GM19099 (cell line): ENCODE results near the gene CFAP157.

ENCODE experiments used
- POLR2A ChIP-seq: IDR thresholded peaks from 3 replicates; pipeline ENCODE4 v1.6.1; 2011; ENCODE audit warnings: low read depth; ENCODE audit not compliant: insufficient read length; ENCODE audit errors: extremely low read depth

Gene CFAP157

GRCh38 chr9:127720031-127720864, 13.5 kb downstream of the CFAP157 start:
- no peak for TF ChIP-seq POLR2A

- no peak for TF ChIP-seq POLR2A
These were observed 14.1 kb downstream of the CFAP157 start for GRCh38 chr9:127720865-127721227.

DNA sequence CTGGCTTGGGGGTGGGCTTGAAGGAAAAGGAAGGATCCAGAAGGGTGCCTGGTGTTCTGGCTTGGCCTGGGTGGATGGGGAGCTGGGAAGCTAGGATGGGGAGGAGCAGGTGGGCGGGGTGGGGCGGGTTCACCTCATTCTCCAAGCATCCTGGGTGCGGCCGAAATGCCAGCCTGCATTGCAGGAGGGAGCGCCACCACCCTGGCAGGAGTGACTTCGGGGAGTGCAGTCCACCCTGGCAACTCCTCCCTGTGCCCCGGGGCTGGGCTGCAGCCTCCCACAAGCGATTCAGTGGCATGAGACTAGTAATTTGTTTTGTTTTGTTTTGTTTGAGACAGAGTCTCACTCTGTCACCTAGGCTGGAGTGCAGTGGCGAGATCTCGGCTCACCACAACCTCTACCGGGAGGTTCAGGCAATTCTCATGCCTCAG, 14.6 kb downstream of the CFAP157 start:
- TF ChIP-seq POLR2A: no peak

DNA sequence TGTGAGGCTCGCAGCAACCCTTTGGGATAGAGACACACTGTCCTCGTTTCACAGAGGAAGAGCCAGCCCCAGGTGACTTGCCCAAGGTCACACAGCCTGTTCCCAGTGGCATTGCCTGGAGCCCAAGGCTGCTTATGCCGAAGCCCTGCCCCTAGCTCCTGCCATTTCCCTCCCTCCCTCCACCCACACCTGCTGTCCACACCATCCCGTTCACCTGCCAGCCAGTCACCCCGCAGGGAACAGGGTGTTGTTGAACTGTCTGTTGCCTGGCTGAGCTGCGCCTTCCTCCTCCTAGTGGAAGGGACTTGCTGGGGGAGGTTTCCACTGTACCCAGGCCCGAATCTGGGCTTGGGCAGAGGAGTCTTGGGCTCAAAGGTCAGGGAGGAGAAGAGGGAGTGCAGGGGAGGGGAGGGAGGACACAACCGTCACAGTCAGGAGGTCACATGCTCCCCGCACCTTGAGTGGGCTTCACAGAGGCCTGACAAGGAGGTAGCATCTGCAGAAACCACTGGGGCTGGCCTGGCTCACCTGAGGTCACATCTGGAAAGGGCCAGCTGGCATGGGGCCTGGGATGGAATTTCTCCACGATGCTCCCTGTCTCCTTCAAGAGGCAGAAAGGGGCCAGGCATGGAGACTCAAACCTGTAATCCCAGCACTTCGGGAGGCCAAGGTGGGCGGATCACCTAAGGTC, 15.4 kb downstream of the CFAP157 start:
- TF ChIP-seq POLR2A: no peak

DNA sequence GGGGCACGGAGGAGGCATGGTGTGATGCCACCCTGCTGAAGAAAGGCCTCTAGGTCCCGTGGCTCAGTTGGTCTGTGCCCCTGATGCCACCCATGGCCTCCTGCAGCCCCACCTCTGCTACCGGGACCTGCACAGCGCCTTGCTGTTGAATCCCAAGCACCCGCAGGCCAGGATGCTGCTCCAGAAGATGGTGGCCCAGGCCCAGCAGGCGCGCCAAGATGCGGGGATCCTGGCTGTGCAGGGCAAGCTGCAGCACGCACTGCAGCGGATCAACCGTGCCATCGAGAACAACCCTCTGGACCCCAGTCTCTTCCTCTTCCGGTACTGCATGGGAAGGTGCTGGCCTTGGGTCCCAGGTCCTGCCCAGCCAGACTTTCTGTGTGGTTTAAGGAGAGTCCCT, 16.2 kb downstream of the CFAP157 start:
- TF ChIP-seq POLR2A: no peak

DNA sequence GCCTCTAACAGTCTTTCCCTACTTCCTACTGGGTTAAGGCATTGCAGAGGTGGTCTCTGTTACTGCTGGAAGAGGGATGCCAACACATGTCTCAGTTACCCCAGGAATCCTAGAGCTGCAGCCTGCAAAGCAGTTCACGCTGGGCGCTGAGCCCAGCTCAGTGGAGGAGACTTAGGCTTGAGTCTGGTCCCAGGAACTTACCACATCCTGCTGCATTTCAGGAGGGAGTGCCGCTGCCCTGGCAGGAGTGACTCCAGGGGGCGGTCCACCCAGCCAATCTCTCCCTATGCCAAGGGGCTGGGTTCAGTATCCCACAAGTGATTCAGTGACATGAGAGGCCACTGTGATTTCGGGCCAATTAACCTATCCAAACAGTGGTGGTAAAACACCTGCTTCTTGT, 16.7 kb downstream of the CFAP157 start:
- TF ChIP-seq POLR2A: no peak

DNA sequence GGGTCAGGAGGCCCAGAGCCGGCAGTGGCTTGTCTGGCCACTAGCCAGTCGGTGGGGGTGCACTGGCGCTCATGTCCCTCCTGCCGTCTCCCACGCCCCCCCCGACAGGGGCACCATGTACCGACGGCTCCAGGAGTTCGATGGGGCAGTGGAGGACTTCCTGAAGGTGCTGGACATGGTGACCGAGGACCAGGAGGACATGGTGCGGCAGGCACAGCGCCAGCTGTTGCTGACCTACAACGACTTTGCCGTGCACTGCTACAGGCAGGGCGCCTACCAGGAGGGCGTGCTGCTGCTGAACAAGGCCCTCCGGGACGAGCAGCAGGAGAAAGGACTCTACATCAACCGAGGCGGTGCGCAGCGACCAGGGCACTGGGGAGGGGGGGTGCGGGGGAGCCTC, 17.2 kb downstream of the CFAP157 start:
- TF ChIP-seq POLR2A: no peak

- TF ChIP-seq POLR2A: no peak
These were observed 20.1 kb downstream of the CFAP157 start for GRCh38 chr9:127726871-127727270.

DNA sequence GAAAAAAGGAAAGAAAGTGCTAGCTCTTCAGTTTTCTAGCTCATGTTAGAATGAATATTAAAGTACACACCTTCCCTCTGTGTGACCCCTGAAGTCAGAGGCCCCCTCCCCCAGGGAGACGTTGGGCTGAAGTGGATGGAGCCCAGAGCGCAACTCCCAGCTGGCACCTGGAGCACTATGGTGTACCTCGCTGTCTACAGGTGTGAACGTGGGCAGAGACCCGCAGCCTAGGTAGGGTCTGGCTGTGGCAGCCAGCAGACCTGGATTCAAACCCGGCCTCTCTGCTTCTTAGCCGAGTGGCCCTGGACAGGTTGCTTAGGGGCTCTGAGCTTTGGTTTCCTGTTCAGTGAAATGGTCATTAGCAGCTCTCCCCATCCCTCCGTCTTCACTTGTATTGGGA, 22.0 kb downstream of the CFAP157 start:
- no peak for TF ChIP-seq POLR2A

- TF ChIP-seq POLR2A: no peak
These were observed 22.9 kb downstream of the CFAP157 start for GRCh38 chr9:127729522-127730256.

DNA sequence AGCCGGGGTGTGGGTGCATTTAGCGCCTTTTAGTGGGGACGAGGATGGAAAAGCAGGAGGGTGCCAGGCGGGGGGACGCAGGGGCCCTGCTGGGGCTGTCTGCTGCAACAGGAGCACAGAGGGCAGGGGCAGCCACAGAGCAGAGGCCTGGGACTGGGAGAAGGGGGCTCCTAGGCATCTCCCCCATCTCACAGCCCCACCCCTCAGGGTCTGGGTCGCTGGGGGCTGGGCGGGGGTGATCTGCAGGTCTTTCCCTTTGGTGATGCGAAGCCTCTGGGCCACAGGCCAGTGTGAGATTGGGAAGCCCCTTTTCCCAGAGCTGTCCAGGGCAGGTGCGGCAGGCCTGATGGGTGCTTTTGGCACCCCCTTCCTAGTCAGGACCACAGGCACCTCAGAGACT, 23.5 kb downstream of the CFAP157 start:
- no peak for TF ChIP-seq POLR2A

DNA sequence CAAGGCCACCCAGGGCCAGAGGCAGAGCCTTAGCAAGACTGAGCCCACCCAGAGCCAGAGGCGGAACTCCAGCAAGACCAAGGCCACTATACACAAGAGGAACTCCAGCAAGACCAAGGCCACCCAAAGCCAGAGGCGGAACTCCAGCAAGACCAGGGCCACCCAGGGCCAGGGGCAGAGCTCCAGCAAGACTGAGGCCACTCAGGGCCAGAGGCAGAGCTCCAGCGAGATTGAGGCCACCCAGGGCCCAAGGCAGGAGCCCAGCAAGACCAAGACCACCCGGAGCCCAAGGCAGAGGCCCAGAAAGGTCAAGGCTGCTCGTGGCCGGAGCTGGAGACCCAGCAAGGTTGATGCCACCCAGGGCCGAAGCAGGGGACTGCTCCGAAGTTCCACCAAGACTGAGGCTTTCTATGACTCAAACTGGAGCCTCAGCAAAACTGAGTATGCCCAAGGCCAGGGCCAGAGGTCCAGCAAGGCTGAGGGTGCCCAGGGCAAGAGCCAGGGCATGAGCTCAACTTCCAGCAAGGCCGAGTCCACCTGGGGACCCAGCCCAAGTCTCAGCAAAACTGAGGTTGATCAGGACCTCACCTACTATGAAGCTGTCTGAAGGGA, 24.1 kb downstream of the CFAP157 start:
- no peak for TF ChIP-seq POLR2A

GRCh38 chr9:127731938-127732337, 25.1 kb downstream of the CFAP157 start:
- TF ChIP-seq POLR2A: no peak

DNA sequence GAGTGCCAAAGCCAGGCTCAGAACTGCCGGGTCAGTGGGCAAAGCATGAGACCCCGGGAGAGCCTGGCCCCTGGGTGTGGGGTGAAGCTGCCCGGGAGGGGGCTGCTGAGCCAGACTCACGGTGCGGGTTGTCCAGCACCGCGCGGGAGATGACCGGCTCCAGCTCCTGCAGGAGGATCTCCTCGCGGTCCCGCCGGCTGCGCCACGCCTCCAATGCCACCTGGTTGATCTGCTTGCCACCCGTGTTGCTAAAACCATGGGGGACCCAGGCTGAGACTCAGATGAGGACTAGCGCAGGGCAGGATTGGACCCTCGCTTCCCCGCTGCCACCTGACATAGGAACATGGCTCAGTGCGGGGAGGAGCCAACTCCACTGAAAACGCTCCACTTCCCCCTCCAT, 25.7 kb downstream of the CFAP157 start:
- TF ChIP-seq POLR2A: no peak

GRCh38 chr9:127733614-127734013, 26.8 kb downstream of the CFAP157 start:
- no peak for TF ChIP-seq POLR2A

DNA sequence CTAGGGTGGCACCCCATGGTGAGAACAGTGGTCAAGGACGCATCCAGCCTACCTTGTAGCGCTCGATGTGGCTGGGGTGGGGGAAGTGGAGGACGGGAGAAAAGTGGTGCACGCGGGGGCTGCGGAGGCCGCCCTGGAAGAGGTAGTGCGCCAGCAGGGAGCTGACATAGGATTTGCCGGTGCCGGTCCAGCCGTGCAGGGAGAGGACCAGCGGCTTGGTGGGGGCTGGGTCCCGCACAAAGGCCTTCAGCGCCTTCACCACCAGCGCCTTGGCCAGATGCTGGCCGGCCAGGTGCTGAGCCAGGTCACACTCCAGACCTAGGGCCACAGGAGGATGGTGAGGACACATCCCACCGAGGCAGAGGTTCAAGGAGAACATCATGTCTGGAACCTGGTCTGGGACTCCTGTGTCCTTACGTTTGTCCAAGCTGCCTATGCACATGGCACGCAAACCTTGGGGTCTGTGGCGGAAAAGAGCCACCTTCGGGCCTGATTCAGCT, 27.5 kb downstream of the CFAP157 start:
- no peak for TF ChIP-seq POLR2A
